Measurements from ENCODE around the gene CASKIN2. TPM values are rescaled to one million over a fixed set of nuclear protein-coding genes. Genes with fewer than 3 reads are reported as not detected.
A peak's percentile ranks its signal among the peaks of the same experiment; 100 is the strongest.
"Not testable (repeated sequence)": the region's sequence is repeated elsewhere in the genome, so short reads cannot be mapped to it uniquely, and the experiment has no call there.

CASKIN2 gene
- total RNA-seq, 1 donor from 2014 or later, result 2.0 TPM

- Mint-ChIP-seq H3K27ac (no peak overlapping the region), H3K4me3 (no peak overlapping the region), H3K9me3 (no peaks in the 10 kb centered on the region), H3K36me3 (ENCODE audit: low read depth) (peaks cover 29% of the 10 kb centered on the region), H3K27me3 (ENCODE audit: insufficient read depth) (peaks cover 9% of the 10 kb centered on the region), H3K4me1 (ENCODE audit: low read depth) (peaks cover 23% of the 10 kb centered on the region)
- intact Hi-C loops (cut with micrococcal nuclease), result no loop called here
- no peak for DNase-seq (ENCODE audit: low spot score)
These were observed 6.8 kb upstream of the CASKIN2 start for GRCh38 chr17:75521951-75522727.

- intact Hi-C loops (cut with micrococcal nuclease), result no loop called here
- Mint-ChIP-seq H3K27ac (no peak overlapping the region), H3K36me3 (ENCODE audit: low read depth) (peaks cover 30% of the 10 kb centered on the region), H3K27me3 (ENCODE audit: insufficient read depth) (peaks cover 1% of the 10 kb centered on the region), H3K9me3 (no peaks in the 10 kb centered on the region), H3K4me1 (ENCODE audit: low read depth) (peaks cover 20% of the 10 kb centered on the region), H3K4me3 (no peak overlapping the region)
- no peak for DNase-seq (ENCODE audit: low spot score)
These were observed 6.0 kb upstream of the CASKIN2 start for GRCh38 chr17:75521290-75521689.

GRCh38 chr17:75520413-75520812, 5.1 kb upstream of the CASKIN2 start:
- H3K27me3 Mint-ChIP-seq (ENCODE audit: insufficient read depth); H3K4me3 Mint-ChIP-seq; H3K27ac Mint-ChIP-seq; intact Hi-C loops (cut with micrococcal nuclease); H3K9me3 Mint-ChIP-seq; DNase-seq (ENCODE audit: low spot score): not testable (repeated sequence)
- H3K4me1 Mint-ChIP-seq (ENCODE audit: low read depth), result peaks cover 18% of the 10 kb centered on the region
- peaks cover 30% of the 10 kb centered on the region for H3K36me3 Mint-ChIP-seq (ENCODE audit: low read depth)

GRCh38 chr17:75518983-75519537, 3.7 kb upstream of the CASKIN2 start:
- intact Hi-C loops (cut with micrococcal nuclease), result no loop called here
- Mint-ChIP-seq H3K9me3 (no peaks in the 10 kb centered on the region), H3K4me1 (ENCODE audit: low read depth) (peaks cover 18% of the 10 kb centered on the region), H3K36me3 (ENCODE audit: low read depth) (peaks cover 27% of the 10 kb centered on the region), H3K27me3 (ENCODE audit: insufficient read depth) (no peaks in the 10 kb centered on the region), H3K4me3 (no peak overlapping the region), H3K27ac (no peak overlapping the region)
- no peak for DNase-seq (ENCODE audit: low spot score)

- DNase-seq (ENCODE audit: low spot score), result peak; percentile 41
- H3K27me3 Mint-ChIP-seq (ENCODE audit: insufficient read depth), result peaks cover 3% of the 10 kb centered on the region
- H3K4me3 Mint-ChIP-seq, result peak overlapping the region; percentile 82
- H3K9me3 Mint-ChIP-seq, result no peaks in the 10 kb centered on the region
- peak overlapping the region; percentile 77 for H3K27ac Mint-ChIP-seq
- peaks cover 18% of the 10 kb centered on the region for H3K4me1 Mint-ChIP-seq (ENCODE audit: low read depth)
- H3K36me3 Mint-ChIP-seq (ENCODE audit: low read depth), result peaks cover 24% of the 10 kb centered on the region
- intact Hi-C loops (cut with micrococcal nuclease), result no loop called here
These were observed 2.9 kb upstream of the CASKIN2 start for GRCh38 chr17:75518201-75518600.

GRCh38 chr17:75517297-75517865, 2.0 kb upstream of the CASKIN2 start:
- peak; percentile 12 for DNase-seq (ENCODE audit: low spot score)
- peaks cover 7% of the 10 kb centered on the region for H3K27me3 Mint-ChIP-seq (ENCODE audit: insufficient read depth)
- H3K36me3 Mint-ChIP-seq (ENCODE audit: low read depth), result peaks cover 20% of the 10 kb centered on the region
- peak overlapping the region; percentile 77 for H3K27ac Mint-ChIP-seq
- H3K4me3 Mint-ChIP-seq, result peak overlapping the region; percentile 82
- intact Hi-C loops (cut with micrococcal nuclease), result loop anchor here (2.0 kb wide), 1 partner anchor 257 kb away; the partner anchor contains the start of genes GGA3 and MRPS7
- H3K4me1 Mint-ChIP-seq (ENCODE audit: low read depth), result peaks cover 18% of the 10 kb centered on the region
- no peaks in the 10 kb centered on the region for H3K9me3 Mint-ChIP-seq

GRCh38 chr17:75516619-75517296, 1.4 kb upstream of the CASKIN2 start:
- intact Hi-C loops (cut with micrococcal nuclease), result loop anchor here (1.0 to 2.0 kb wide), 6 partner anchors 9 to 256 kb away; partner anchors contain the start of genes GGA3, GRB2, LLGL2 and MRPS7
- DNase-seq (ENCODE audit: low spot score), result peak; percentile 28
- Mint-ChIP-seq H3K36me3 (ENCODE audit: low read depth) (peaks cover 18% of the 10 kb centered on the region), H3K9me3 (no peaks in the 10 kb centered on the region), H3K27me3 (ENCODE audit: insufficient read depth) (peaks cover 12% of the 10 kb centered on the region), H3K4me3 (peak overlapping the region; percentile 82), H3K27ac (no peak overlapping the region), H3K4me1 (ENCODE audit: low read depth) (peaks cover 18% of the 10 kb centered on the region)

- Mint-ChIP-seq H3K4me3 (peak within 1 kb of the TSS; percentile 82), H3K4me1 (ENCODE audit: low read depth) (peaks cover 18% of the 10 kb centered on the region), H3K27me3 (ENCODE audit: insufficient read depth) (peaks cover 15% of the 10 kb centered on the region), H3K9me3 (no peaks in the 10 kb centered on the region), H3K27ac (no peak within 1 kb of the TSS), H3K36me3 (ENCODE audit: low read depth) (peaks cover 18% of the 10 kb centered on the region)
- DNase-seq (ENCODE audit: low spot score), result peak; percentile 94
- intact Hi-C loops (cut with micrococcal nuclease), result loop anchor here (1.0 to 2.0 kb wide), 6 partner anchors 9 to 255 kb away; partner anchors contain the start of genes GGA3, GRB2, LLGL2 and MRPS7
These were observed 900 bp upstream of the CASKIN2 start, which contains the start of gene TSEN54 for GRCh38 chr17:75516255-75516618. TSEN54 (plus strand) TSS chr17:75516528; CDS start chr17:75516561, 33 bp downstream.

- Mint-ChIP-seq H3K27me3 (ENCODE audit: insufficient read depth) (peaks cover 17% of the 10 kb centered on the region), H3K4me1 (ENCODE audit: low read depth) (peaks cover 18% of the 10 kb centered on the region), H3K9me3 (no peaks in the 10 kb centered on the region), H3K27ac (no peak overlapping the region), H3K4me3 (no peak overlapping the region), H3K36me3 (ENCODE audit: low read depth) (peaks cover 17% of the 10 kb centered on the region)
- DNase-seq (ENCODE audit: low spot score), result no peak
- intact Hi-C loops (cut with micrococcal nuclease), result loop anchor here (1.0 kb wide), 1 partner anchor 59 kb away; the partner anchor contains the start of gene TMEM94
These were observed 330 bp downstream of the CASKIN2 start for GRCh38 chr17:75514919-75515495.

GRCh38 chr17:75514299-75514918, 928 bp downstream of the CASKIN2 start:
- intact Hi-C loops (cut with micrococcal nuclease), result no loop called here
- Mint-ChIP-seq H3K9me3 (no peaks in the 10 kb centered on the region), H3K4me1 (ENCODE audit: low read depth) (peaks cover 18% of the 10 kb centered on the region), H3K27me3 (ENCODE audit: insufficient read depth) (peaks cover 20% of the 10 kb centered on the region), H3K4me3 (peak overlapping the region; percentile 47), H3K36me3 (ENCODE audit: low read depth) (peaks cover 13% of the 10 kb centered on the region), H3K27ac (no peak overlapping the region)
- DNase-seq (ENCODE audit: low spot score), result no peak

GRCh38 chr17:75513641-75514000, 1.7 kb downstream of the CASKIN2 start:
- Mint-ChIP-seq H3K27ac (no peak overlapping the region), H3K27me3 (ENCODE audit: insufficient read depth) (peaks cover 21% of the 10 kb centered on the region), H3K9me3 (no peaks in the 10 kb centered on the region), H3K4me3 (no peak overlapping the region), H3K4me1 (ENCODE audit: low read depth) (peaks cover 16% of the 10 kb centered on the region), H3K36me3 (ENCODE audit: low read depth) (peaks cover 13% of the 10 kb centered on the region)
- DNase-seq (ENCODE audit: low spot score), result no peak
- intact Hi-C loops (cut with micrococcal nuclease), result no loop called here

All from activated T-helper 1 cell treated with anti-CD3 and anti-CD28 coated beads, Interleukin-12 subunit alpha, Interleukin-12 subunit beta, Interleukin-2, Interleukin-4 antibody, amounts not matched to agents 30 ng/mL and 10 ng/mL and 1 ng/mL, durations not matched to agents 14 hours and 24 hours and 36 hours (primary cell).